Prostate gland (tissue), 2 donors: ENCODE measurements around the gene RNF44.

Experiments
- CTCF ChIP-seq, 4 experiments: fragments of 200-600 bp in 2 of 4; fragments of 450-650 bp in 2 of 4; sonication (generic) in 2 of 4; IDR thresholded peaks; 1 replicate in 3 of 4; 2 replicates in 1 of 4; pipeline ENCODE4 v1.5.1; 2016 to 2019; ENCODE audit warnings: antibody characterized with exemption in 4 of 4, mild to moderate bottlenecking in 2 of 4, moderate library complexity in 2 of 4
- POLR2A ChIP-seq: fragments of 450-650 bp; IDR thresholded peaks from one replicate; pipeline ENCODE4 v1.6.1; 2016; ENCODE audit warnings: antibody characterized with exemption, mild to moderate bottlenecking
- POLR2AphosphoS5 ChIP-seq: sonication (generic); formaldehyde crosslinking; IDR thresholded peaks from one replicate; pipeline ENCODE4 v1.6.1; 2017; ENCODE audit warnings: antibody characterized with exemption

- TF ChIP-seq CTCF (IDR thresholded peaks at IDR 0.05) (no peak), POLR2AphosphoS5 (no peak), POLR2A (no peak)
These were observed 46.9 kb downstream of the RNF44 start for GRCh38 chr5:176490301-176490700.
